Activated naive CD8-positive, alpha-beta T cell treated with anti-CD3 and anti-CD28 coated beads, Interleukin-2, amount 50 U/mL, for 24 hours (primary cell): ENCODE results near the gene CHRNA4.
A peak's percentile ranks its signal among the peaks of the same experiment; 100 is the strongest.

Experiments
- ATAC-seq: fragments of 150-1000 bp; cut with Tn5 transposase; one replicate; pipeline ENCODE4 v1.10.0; 2021
- DNase-seq: peaks from one replicate; pipeline ENCODE4 v3.0.0; 2021
- H3K27ac Mint-ChIP-seq: one replicate; pipeline ENCODE4 v1.8.0; 2021; ENCODE audit warnings: mild to moderate bottlenecking, mixed read lengths
- H3K27me3 Mint-ChIP-seq: one replicate; pipeline ENCODE4 v1.8.0; 2021; ENCODE audit warnings: mixed read lengths
- H3K36me3 Mint-ChIP-seq: one replicate; pipeline ENCODE4 v1.8.0; 2021; ENCODE audit warnings: low read depth, mixed read lengths
- H3K4me1 Mint-ChIP-seq: one replicate; pipeline ENCODE4 v1.8.0; 2021; ENCODE audit warnings: mixed read lengths
- H3K4me3 Mint-ChIP-seq: one replicate; pipeline ENCODE4 v1.8.0; 2021; ENCODE audit warnings: mild to moderate bottlenecking, moderate library complexity, mixed read lengths
- H3K9me3 Mint-ChIP-seq: one replicate; pipeline ENCODE4 v1.8.0; 2021; ENCODE audit warnings: mixed read lengths

The CHRNA4 gene

DNA sequence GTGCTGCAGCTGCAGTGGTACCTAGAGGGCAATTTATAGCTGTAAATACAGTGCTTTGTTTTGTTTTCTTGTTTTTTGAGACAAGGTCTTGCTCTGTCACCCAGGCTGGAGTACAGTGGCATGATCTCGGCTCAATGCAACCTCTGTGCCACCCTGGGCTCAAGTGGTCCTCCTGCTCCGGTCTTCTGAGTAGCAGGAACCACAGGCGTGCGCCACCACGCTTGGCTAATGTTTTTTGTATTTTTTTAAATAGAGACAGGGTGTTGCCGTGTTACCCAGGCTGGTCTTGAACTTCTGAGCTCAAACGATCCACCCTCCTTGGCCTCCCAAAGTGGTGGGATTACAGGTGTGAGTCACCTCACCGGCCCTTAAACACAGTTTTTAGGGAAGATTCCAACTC lies 26.8 kb downstream of the CHRNA4 start:
- H3K4me1 Mint-ChIP-seq, result no peaks in the 10 kb centered on the region
- no peak overlapping the region for H3K4me3 Mint-ChIP-seq
- peaks cover 35% of the 10 kb centered on the region for H3K27me3 Mint-ChIP-seq
- no peaks in the 10 kb centered on the region for H3K36me3 Mint-ChIP-seq
- ATAC-seq (no peak), DNase-seq (no peak)
- H3K9me3 Mint-ChIP-seq, result peaks cover 13% of the 10 kb centered on the region
- H3K27ac Mint-ChIP-seq, result no peak overlapping the region

DNA sequence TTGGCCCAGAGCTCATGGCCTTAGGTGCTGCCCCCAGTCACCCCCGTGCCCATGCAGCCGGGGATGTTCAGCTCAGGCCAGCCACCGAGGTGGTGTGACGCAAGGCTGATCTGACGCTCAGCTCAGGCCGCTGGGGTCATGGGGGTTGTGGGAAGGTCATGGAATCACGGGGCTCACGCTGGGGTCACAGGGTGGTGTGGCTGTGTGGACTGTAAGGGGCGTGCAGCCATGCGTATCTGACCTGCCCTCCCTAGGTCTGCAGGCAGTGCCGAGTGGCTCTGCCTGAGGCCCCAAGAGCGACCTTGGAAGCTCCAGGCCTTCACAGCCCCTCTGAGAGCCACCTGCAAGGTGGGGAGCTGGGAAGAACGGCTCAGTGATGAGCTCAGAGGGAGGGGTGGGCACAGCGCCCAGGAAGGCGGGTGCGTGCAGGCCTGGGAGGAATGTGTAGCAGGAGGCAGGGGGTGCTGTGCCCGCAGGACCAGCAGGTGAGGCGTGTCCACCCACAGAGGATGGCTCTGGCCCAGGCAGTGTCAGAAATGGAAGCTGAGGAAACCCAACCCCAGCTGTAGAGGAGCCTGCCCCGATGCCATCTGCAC lies 27.8 kb downstream of the CHRNA4 start:
- H3K27ac Mint-ChIP-seq, result no peak overlapping the region
- H3K4me3 Mint-ChIP-seq, result no peak overlapping the region
- DNase-seq (no peak), ATAC-seq (no peak)
- peaks cover 8% of the 10 kb centered on the region for H3K9me3 Mint-ChIP-seq
- H3K4me1 Mint-ChIP-seq, result no peaks in the 10 kb centered on the region
- peaks cover 31% of the 10 kb centered on the region for H3K27me3 Mint-ChIP-seq
- no peaks in the 10 kb centered on the region for H3K36me3 Mint-ChIP-seq

DNA sequence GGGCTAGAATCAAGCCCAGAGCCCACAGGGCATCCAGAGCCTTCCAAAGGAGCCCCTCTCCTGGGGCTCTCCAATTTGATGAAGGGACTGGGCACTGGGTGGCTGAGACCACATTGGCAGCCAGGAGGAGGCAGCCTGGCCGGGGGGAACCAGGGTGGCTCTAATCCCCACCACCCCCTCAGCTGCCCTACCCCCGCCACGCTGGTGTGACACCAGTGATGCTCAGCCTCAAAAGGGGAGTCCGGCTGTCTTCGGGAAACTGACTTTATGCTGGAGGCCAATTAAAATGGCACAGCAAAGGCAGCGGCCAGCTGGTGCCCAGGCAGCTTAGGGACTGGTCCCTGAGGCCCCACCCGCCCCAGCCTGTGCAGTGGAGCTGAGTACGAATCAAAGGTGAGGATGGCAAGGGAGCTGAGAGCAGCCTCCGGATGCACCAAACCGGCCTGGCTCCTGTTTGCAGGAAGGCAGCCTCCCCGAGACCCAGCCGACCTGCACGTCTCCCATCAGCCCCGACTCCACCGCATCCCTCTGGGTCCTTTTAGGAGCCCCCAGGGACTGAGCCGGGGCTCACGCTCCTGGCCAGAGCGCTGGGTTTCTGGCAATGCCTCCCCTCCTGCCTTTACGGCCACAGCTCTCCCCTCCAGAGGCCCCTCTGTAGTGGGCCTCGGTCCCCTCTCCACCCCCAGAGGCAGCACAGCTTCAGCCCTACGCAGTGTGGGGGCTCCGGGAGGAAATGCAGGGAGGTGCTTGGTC lies 28.5 kb downstream of the CHRNA4 start:
- H3K9me3 Mint-ChIP-seq, result peaks cover 8% of the 10 kb centered on the region
- H3K36me3 Mint-ChIP-seq, result no peaks in the 10 kb centered on the region
- H3K27ac Mint-ChIP-seq, result no peak overlapping the region
- no peak for ATAC-seq
- no peaks in the 10 kb centered on the region for H3K4me1 Mint-ChIP-seq
- no peak for DNase-seq
- H3K4me3 Mint-ChIP-seq, result no peak overlapping the region
- H3K27me3 Mint-ChIP-seq, result peaks cover 26% of the 10 kb centered on the region

DNA sequence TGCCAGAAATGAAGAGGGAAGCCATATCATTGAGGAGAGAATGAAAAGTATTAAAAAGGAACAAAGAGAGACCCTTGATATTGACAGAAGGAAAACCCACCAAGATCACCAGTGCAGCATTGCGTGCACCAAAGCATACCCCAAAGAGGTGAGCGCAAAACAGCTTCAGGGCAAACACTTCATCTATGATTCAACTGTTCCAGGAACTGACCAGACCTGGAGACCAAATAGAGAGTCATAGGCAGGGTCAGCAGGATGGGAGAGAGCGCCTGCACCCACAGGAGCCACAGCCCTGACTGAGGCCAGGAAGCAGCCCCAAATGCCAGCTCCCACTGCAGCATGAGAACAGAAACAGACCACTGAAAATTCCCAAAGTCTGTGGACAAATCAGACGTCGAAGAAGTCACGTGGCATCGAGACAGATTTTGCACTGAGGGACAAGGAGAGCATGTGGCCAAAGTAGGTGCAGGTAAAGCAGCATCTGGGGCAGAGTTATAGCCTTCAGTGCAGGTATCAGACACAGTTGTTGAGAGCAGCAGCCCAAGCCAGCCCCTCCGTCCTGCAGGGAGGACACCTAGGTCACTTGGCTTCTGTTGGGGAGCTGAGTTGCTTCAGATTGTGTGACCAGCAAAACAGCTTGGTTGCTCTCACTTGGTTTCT lies 29.3 kb downstream of the CHRNA4 start:
- Mint-ChIP-seq H3K27ac (no peak overlapping the region), H3K4me1 (peaks cover 2% of the 10 kb centered on the region), H3K4me3 (no peak overlapping the region), H3K36me3 (no peaks in the 10 kb centered on the region), H3K9me3 (peaks cover 8% of the 10 kb centered on the region), H3K27me3 (peaks cover 22% of the 10 kb centered on the region)
- ATAC-seq, result no peak
- DNase-seq, result no peak

DNA sequence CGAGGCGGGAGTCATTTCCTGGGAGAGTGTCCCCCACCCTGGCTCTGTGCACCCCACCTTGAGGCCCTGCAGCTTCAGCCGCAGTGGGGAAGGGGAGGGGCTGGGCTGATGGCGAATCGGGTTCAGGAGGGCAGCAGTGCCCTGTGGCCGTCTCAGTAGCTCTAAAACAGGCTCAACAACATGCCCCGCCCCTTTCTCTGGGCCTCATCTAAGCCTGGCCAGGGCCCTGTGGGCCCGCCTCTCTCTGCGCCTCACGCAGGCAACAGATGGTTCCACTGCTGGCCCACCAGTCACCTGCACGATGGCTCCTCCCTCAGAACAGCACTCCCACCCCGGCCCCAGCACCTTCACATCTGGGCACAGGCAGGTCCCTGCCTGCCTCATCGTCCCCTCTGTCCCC lies 30.2 kb downstream of the CHRNA4 start:
- H3K27me3 Mint-ChIP-seq, result peaks cover 16% of the 10 kb centered on the region
- no peak for DNase-seq
- no peak overlapping the region for H3K4me3 Mint-ChIP-seq
- no peak for ATAC-seq
- no peak overlapping the region for H3K27ac Mint-ChIP-seq
- peaks cover 5% of the 10 kb centered on the region for H3K4me1 Mint-ChIP-seq
- peaks cover 8% of the 10 kb centered on the region for H3K9me3 Mint-ChIP-seq
- no peaks in the 10 kb centered on the region for H3K36me3 Mint-ChIP-seq

DNA sequence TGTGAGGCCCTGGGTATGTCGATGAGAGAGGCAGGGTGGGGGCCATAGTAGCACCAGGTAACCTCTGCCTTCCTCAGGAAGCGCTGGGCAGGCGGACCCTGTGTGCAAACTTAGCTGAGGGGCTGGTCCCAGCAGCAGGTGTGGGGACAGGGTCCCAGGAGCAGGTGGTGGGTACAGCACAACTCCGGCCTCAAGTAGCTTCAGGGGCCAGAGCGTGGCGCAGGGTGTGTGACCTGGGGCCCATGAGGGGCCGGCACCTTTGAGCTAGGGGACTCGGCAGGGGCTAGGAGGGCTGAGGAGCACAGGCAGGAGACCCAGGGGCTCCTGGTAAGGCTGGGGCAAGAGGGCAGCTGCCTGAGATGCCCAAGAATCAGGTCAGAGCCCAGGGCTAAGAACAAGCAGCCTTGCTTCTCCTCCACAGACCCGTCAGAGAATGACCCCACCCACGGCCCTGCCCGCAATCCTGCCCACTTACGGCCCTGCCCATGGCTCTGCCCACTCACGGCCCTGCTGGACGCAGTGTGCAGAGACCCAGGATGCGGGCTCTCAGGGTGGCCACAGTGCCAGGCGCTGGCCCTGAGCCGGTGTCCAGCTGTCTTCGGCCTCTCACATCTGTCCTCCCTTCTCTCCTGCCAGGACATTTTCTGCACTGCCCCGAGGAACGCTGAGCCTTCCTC lies 30.9 kb downstream of the CHRNA4 start:
- Mint-ChIP-seq H3K9me3 (peaks cover 8% of the 10 kb centered on the region), H3K27ac (no peak overlapping the region), H3K36me3 (no peaks in the 10 kb centered on the region), H3K4me3 (no peak overlapping the region), H3K4me1 (peaks cover 5% of the 10 kb centered on the region), H3K27me3 (peaks cover 11% of the 10 kb centered on the region)
- DNase-seq (no peak), ATAC-seq (no peak)

DNA sequence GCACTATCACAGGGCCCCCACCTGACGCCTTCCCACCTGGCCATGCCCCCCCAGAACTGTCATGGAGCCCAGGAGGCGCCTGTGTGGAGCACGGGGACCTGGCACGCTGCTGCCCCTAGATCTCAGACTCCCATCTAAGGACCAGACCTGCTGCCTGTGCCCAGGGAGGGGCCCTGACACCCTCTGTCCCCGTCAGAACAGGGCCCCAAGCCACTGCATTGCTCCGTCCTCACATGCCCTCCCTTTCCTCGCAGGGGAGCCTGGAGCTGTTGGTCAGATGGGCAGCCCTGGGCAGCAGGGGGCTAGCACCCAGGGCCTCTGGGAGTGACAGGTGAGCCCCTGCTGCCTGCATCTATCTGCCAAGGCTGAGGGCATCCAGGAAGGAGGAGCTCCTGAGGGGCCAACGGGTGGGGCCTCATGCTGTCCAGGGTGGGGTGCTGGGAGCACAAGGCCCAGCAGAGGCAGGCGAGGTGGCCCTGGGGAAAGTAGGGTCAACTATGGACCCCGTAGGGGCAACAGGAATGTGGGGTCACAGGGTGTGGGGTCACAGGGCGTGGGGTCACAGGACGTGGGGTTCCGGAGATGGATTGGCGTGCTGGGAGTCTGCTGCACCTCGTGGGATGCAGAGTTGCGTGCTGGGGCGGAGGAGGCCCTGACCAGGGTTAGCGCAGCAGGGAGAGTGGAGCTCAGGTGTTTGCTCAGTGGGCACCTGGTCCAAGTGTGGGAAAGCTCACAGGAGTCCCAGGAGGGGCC lies 31.6 kb downstream of the CHRNA4 start:
- Mint-ChIP-seq H3K4me1 (peaks cover 5% of the 10 kb centered on the region), H3K36me3 (no peaks in the 10 kb centered on the region), H3K27ac (no peak overlapping the region), H3K4me3 (no peak overlapping the region), H3K9me3 (peaks cover 8% of the 10 kb centered on the region), H3K27me3 (peaks cover 8% of the 10 kb centered on the region)
- ATAC-seq, result no peak
- DNase-seq, result no peak

DNA sequence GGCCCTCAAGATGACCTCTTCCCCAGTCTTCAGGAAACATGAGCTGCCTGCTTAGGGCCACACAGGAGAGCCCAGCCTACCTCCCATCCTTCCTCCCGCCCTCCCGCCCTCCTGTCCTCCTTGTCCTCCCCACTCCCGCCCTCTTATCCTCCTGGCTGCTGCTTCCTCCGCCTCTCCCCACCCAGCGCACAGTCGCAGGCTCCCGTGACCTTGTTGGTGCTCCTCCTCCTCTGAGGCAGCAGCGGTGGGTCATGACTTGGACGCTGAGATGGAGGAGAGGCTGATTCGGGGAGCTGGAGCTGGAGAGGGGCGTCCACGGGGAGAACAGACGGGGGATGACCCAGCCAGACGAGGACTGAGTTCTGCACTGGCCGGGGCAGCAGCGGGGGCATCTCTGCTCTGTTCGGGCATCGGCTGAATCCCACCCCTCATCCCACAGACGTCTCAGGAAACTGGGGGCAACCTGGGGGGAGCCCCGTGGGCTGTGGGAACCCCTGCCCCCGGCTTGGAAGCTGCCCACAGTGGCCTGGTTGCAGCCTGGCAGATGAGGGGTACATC lies 32.4 kb downstream of the CHRNA4 start:
- H3K4me1 Mint-ChIP-seq, result peaks cover 5% of the 10 kb centered on the region
- no peak for ATAC-seq

DNA sequence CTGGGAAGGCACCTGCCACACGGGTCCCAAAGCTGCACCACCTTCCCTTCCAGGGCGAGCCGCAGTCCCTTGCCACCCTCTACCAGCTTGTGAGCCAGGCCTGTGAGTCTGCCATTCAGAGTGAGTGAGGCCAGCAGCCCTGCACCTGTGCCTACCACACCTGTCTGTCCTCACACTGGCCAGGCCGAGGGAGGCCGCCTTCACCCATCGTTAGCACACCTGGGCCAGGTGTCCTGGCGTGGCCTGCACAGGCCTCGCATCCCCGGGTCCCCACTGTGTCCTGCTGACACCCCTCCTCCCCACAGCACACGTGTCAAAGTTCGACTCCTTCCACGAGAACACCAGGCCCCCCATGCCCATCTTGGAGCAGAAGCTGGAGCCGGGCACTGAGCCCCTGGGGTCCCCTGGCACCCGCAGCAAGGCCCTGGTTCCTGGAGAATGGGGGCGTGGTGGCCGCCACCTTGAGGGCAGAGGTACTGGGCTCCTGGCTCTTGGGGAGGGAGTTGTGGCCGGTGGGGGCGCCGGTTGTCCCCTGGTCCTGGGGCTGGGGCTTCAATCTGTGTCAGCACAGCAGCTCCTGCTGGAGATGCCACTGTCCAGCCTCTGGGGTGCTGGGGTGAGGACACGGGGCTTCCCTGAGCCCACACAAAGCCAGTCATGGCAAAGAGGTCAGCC lies 33.0 kb downstream of the CHRNA4 start:
- peaks cover 7% of the 10 kb centered on the region for H3K27me3 Mint-ChIP-seq
- H3K9me3 Mint-ChIP-seq, result peaks cover 8% of the 10 kb centered on the region
- peaks cover 5% of the 10 kb centered on the region for H3K4me1 Mint-ChIP-seq
- no peak overlapping the region for H3K4me3 Mint-ChIP-seq
- no peak for DNase-seq
- H3K36me3 Mint-ChIP-seq, result no peaks in the 10 kb centered on the region
- no peak overlapping the region for H3K27ac Mint-ChIP-seq
- ATAC-seq, result peak; percentile 19

More for the DNA sequence above, 32.4 kb downstream of the CHRNA4 start:
- H3K36me3 Mint-ChIP-seq, result no peaks in the 10 kb centered on the region
- no peak overlapping the region for H3K4me3 Mint-ChIP-seq
- no peak for DNase-seq
- peaks cover 6% of the 10 kb centered on the region for H3K27me3 Mint-ChIP-seq
- peaks cover 8% of the 10 kb centered on the region for H3K9me3 Mint-ChIP-seq
- no peak overlapping the region for H3K27ac Mint-ChIP-seq

DNA sequence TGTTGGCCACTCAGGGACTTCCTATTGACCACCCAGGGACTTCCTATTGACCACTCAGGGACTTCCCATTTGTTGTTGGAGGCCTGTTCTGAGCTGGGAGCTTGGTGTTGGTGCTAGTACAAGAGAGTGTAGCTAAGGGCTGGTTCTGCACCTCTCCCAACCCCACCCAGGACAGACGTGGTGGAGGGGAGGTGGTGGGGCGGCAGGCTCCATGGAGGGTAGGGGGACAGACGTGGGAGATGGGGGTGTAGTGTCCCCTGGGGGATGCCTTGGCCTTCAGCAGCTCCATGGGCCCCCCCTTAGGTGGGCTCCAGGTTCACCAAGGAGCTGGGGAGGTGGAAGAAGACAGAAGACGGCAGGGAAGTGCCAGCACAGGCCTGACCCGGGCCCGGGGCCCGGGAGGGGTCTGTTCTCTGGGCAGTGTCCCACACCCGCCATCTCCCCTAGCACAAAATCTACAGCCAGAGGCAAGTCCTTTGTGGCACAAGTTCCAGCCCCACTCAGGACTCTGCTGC lies 33.9 kb downstream of the CHRNA4 start:
- Mint-ChIP-seq H3K36me3 (no peaks in the 10 kb centered on the region), H3K4me1 (peaks cover 5% of the 10 kb centered on the region)
- no peak for ATAC-seq

DNA sequence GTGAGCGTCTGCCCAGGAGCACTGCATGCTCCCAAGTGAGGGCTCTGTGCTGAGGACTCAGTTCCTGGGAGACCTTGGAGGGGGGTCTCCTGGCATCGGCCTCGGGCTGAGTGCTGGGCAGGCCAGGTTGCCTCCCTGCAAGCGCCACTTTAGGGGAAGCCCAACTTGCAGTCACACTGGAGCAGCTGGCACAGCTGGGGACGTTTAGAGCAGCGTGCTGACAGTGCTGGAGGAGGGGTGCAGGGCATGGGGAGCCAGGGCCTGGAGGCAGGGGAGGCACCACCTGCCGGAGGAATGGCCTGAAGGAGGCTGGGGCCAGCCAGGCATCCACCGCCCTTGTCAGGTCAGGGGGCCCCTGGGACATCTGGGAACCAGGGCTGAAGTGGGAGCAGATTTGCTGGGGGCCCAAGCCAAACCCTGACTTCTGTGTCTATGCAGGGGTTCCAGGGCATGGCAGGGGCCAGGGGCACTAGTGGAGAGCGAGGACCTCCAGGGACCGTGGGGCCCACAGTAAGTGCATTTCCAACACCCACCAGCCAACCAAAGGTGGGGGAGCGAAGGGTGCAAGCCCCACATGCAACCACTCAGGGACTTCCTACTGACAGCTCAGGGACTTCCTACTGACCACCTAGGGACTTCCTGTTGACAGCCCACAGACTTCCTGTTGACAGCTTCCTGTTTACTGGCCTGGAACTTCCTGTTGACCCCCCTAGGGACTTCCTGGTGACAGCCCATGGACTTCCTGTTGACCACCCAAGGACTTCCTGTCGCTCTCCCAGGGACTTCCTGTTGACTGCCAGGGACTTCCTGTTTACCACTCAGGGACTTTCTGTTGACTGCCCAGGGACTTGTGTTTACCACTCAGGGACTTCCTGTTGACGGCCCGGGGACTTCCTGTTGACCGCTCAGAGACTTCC lies 34.6 kb downstream of the CHRNA4 start:
- Mint-ChIP-seq H3K4me3 (no peak overlapping the region), H3K36me3 (no peaks in the 10 kb centered on the region), H3K4me1 (peaks cover 5% of the 10 kb centered on the region), H3K27me3 (peaks cover 3% of the 10 kb centered on the region), H3K27ac (no peak overlapping the region), H3K9me3 (peaks cover 2% of the 10 kb centered on the region)
- ATAC-seq (no peak), DNase-seq (no peak)

More for the DNA sequence above, 33.9 kb downstream of the CHRNA4 start:
- Mint-ChIP-seq H3K27ac (no peak overlapping the region), H3K9me3 (peaks cover 8% of the 10 kb centered on the region), H3K27me3 (peaks cover 8% of the 10 kb centered on the region), H3K4me3 (no peak overlapping the region)
- DNase-seq, result no peak

DNA sequence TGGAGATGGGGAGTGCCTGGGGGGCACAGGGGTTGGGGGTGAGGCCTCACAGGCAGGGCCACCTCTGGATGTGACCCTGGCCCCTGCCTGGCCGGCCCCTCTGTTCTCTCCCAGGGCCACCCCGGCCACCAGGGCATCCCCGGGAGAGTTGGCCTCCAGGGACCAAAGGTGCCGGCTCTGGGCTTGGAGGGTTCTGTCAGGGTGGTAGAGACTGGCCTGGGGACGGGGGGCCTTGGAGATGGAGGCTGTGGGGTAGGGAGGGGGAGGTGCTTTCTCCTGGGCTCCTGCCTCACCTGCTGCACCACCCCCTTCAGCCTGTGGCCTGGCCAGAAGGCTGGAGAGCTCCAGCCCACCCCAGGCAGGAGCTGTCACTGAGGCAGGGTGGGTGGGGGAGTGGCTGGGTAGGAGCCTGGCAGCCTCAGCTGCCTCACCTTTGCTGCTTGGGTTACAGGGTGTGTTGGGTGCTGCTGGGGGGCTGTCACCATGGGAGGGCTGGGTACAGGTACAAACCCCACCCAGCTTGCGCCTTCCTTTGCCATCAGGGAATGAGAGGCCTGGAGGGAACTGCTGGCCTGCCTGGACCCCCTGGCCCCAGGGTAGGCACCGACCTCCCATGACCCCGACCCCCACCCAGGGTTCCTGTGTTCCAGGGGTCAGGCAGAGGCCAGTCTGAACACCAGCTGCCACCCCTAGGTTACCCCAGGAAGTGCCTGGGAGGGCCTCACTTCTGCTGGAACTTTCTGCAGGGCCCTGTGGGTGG lies 35.4 kb downstream of the CHRNA4 start:
- Mint-ChIP-seq H3K27me3 (peaks cover 2% of the 10 kb centered on the region), H3K36me3 (no peaks in the 10 kb centered on the region), H3K9me3 (no peaks in the 10 kb centered on the region), H3K27ac (no peak overlapping the region), H3K4me3 (no peak overlapping the region), H3K4me1 (peaks cover 5% of the 10 kb centered on the region)
- DNase-seq (no peak), ATAC-seq (no peak)
